Endothelial cell of umbilical vein (primary cell): ENCODE measurements around the gene USP35.

Source experiments
- CTCF ChIP-seq, 2 donors: IDR thresholded peaks; 1 replicate in 1 of 2; 2 replicates in 1 of 2; pipeline ENCODE4 v1.5.1; 2011; ENCODE audit warnings: low read length in 2 of 2, mild to moderate bottlenecking in 2 of 2, moderate library complexity in 2 of 2, control low read depth in 1 of 2, inconsistent platforms in 1 of 2, low read depth in 1 of 2; ENCODE audit not compliant: insufficient read depth in 1 of 2; ENCODE audit errors: extremely low read depth in 1 of 2
- EZH2 ChIP-seq: IDR thresholded peaks from 2 replicates; pipeline ENCODE4 v1.6.1; 2012; ENCODE audit warnings: borderline replicate concordance, low read depth, mild to moderate bottlenecking, moderate library complexity, low read length, inconsistent platforms; ENCODE audit not compliant: severe bottlenecking
- POLR2AphosphoS5 ChIP-seq: IDR thresholded peaks from 2 replicates; pipeline ENCODE4 v1.6.1; 2012; ENCODE audit warnings: low read depth, mild to moderate bottlenecking, control low read depth, low read length, moderate library complexity; ENCODE audit not compliant: insufficient read depth

GRCh38 chr11:78259777-78260487, 71.2 kb downstream of the USP35 start:
- TF ChIP-seq EZH2, result no peak
- no peak for TF ChIP-seq POLR2AphosphoS5
- TF ChIP-seq CTCF (IDR thresholded peaks at IDR 0.05; ENCODE audit: extremely low read depth in 1 of 2, insufficient read depth in 1 of 2, low read depth in 1 of 2, low read length in 2 of 2), result no peak
